Gastrocnemius medialis (tissue), 4 donors: ENCODE data around the gene EFEMP1. TPM values are rescaled to one million over a fixed set of nuclear protein-coding genes. Genes with fewer than 3 reads are reported as not detected.

ENCODE experiments used
- ATAC-seq, 2 donors: fragments of 150-250 bp; one replicate each; pipeline ENCODE4 v1.9.1; 2016
- DNase-seq, 2 donors: peaks; one replicate each; pipeline ENCODE4 v3.0.0-alpha.2; 2019
- H3K27ac ChIP-seq, 4 donors: fragments of 200-600 bp; sonication (generic); 1 replicate in 1 of 4; 2 replicates in 3 of 4; pipeline ENCODE4 v1.5.1; 2016 to 2018; ENCODE audit warnings: mild to moderate bottlenecking in 2 of 4, moderate library complexity in 1 of 4
- H3K27me3 ChIP-seq, 3 donors: fragments of 200-600 bp; sonication (generic) in 2 of 3; 1 replicate in 1 of 3; 2 replicates in 2 of 3; pipeline versions ENCODE4 v1.5.1 to v1.6.0; 2016 to 2019; ENCODE audit warnings: mild to moderate bottlenecking in 1 of 3, moderate library complexity in 1 of 3
- H3K36me3 ChIP-seq, 2 donors: fragments of 200-600 bp; sonication (generic) in 1 of 2; one replicate each; pipeline ENCODE4 v1.5.1; 2017 to 2018
- H3K4me1 ChIP-seq, 2 donors: fragments of 200-600 bp; sonication (generic) in 1 of 2; one replicate each; pipeline ENCODE4 v1.5.1; 2016 to 2017; ENCODE audit warnings: mild to moderate bottlenecking in 2 of 2
- H3K4me3 ChIP-seq, 4 donors: fragments of 200-600 bp; sonication (generic) in 3 of 4; 1 replicate in 1 of 4; 2 replicates in 3 of 4; pipeline ENCODE4 v1.5.1; 2016 to 2019; ENCODE audit warnings: mild to moderate bottlenecking in 2 of 4
- H3K9me3 ChIP-seq, 3 donors: fragments of 200-600 bp; sonication (generic) in 2 of 3; 1 replicate in 1 of 3; 2 replicates in 2 of 3; pipeline ENCODE4 v1.5.1; 2016 to 2019
- POLR2A ChIP-seq, 2 donors: fragments of 450-650 bp; IDR thresholded peaks; one replicate each; pipeline ENCODE4 v1.6.1; 2017; ENCODE audit warnings: antibody characterized with exemption in 2 of 2, mild to moderate bottlenecking in 2 of 2, moderate library complexity in 2 of 2
- in situ Hi-C, 4 donors: fragments of 200-750 bp; cut with MboI; loops; one replicate each; pipeline versions ENCODE4 v1.15.0 to v1.8.0; 2017; ENCODE audit warnings: low sequenced_read_pairs in 4 of 4
- intact Hi-C: fragments of 100-400 bp; cut with DNase I; formaldehyde crosslinking; loops from one replicate; pipeline ENCODE4 v1.15.1; 2023; ENCODE audit warnings: low total_unique reads
- total RNA-seq, 4 donors: library from RNA; depleted of rRNA; stranded (reverse); fragments of >200 nt; gene quantifications; one replicate each; pipeline versions ENCODE4 v1.1.0 to v1.2.3, GENCODE V29; 2016
- TF ChIP-seq, protein P1 (sequence below), 5 experiments: fragments of 450-650 bp in 3 of 5; fragments of 200-600 bp in 2 of 5; sonication (generic) in 2 of 5; IDR thresholded peaks in 4 of 5; conservative IDR thresholded peaks in 1 of 5; 1 replicate in 4 of 5; 2 replicates in 1 of 5; pipeline ENCODE4 v1.5.1; 2016 to 2019; ENCODE audit warnings: antibody characterized with exemption in 5 of 5, mild to moderate bottlenecking in 3 of 5, moderate library complexity in 3 of 5

The EFEMP1 gene
- total RNA-seq, 4 donors from 2014 or later, result 1.5 to 30.1 (median 20.8) TPM

DNA sequence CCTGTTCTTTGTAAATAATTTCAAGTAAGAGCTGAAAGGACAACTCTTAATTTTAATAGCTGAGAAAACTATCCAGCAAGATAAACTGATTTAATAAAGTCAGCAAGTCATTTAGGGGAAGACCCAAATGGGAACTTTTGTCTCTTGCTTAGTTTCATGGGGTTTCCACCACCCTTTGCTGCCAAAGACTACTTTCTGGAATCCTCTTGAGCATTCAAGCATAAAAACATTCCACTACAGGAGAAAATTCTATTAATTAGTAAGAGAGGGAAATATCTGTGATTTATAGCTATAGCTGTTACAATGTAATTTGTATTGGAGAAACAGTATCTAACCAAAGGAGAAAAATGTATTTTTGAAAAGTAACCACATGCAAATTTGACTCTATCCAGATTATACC lies 20.6 kb downstream of the EFEMP1 start:
- H3K4me1 ChIP-seq, result no peaks in the 10 kb centered on the region

DNA sequence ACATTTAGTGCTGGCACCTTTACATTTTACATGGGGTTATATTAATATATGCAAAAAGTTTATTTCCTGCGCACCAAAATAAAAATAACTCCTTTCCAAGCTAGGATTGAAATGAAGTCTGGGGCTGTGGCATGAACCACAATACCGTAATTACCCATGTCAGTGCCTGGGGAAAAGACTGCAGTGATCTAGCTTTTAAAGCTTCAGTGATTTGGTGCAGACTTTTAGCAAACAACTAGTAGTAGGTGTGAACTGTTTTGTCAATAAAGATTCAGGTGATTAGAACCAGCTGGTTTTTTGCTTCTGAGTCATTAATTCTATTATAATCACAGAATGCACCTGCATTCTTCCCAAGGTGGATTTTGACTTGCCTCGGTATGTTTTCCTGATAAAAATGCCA lies 21.2 kb downstream of the EFEMP1 start:
- Histone ChIP-seq H3K4me3 (no peak overlapping the region), H3K4me1 (no peaks in the 10 kb centered on the region), H3K36me3 (no peaks in the 10 kb centered on the region), H3K27ac (no peak overlapping the region), H3K27me3 (no peaks in the 10 kb centered on the region), H3K9me3 (no peaks in the 10 kb centered on the region)
- TF ChIP-seq, protein P1, sequence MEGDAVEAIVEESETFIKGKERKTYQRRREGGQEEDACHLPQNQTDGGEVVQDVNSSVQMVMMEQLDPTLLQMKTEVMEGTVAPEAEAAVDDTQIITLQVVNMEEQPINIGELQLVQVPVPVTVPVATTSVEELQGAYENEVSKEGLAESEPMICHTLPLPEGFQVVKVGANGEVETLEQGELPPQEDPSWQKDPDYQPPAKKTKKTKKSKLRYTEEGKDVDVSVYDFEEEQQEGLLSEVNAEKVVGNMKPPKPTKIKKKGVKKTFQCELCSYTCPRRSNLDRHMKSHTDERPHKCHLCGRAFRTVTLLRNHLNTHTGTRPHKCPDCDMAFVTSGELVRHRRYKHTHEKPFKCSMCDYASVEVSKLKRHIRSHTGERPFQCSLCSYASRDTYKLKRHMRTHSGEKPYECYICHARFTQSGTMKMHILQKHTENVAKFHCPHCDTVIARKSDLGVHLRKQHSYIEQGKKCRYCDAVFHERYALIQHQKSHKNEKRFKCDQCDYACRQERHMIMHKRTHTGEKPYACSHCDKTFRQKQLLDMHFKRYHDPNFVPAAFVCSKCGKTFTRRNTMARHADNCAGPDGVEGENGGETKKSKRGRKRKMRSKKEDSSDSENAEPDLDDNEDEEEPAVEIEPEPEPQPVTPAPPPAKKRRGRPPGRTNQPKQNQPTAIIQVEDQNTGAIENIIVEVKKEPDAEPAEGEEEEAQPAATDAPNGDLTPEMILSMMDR (IDR thresholded peaks at IDR 0.05 in 4 of 5, conservative IDR thresholded peaks at IDR 0.05 in 1 of 5), result no peak
- no peak for TF ChIP-seq POLR2A (IDR thresholded peaks at IDR 0.05)
- in situ Hi-C loops (no loop called here), intact Hi-C loops (no loop called here)
- DNase-seq (no peak), ATAC-seq (no peak)

More for the DNA sequence above, 20.6 kb downstream of the EFEMP1 start:
- H3K36me3 ChIP-seq, result no peaks in the 10 kb centered on the region
- no peaks in the 10 kb centered on the region for H3K27me3 ChIP-seq
- intact Hi-C loops (no loop called here), in situ Hi-C loops (no loop called here)
- H3K9me3 ChIP-seq, result no peaks in the 10 kb centered on the region
- ATAC-seq, result no peak
- no peak overlapping the region for H3K4me3 ChIP-seq
- DNase-seq, result no peak
- TF ChIP-seq, protein P1 (IDR thresholded peaks at IDR 0.05 in 4 of 5, conservative IDR thresholded peaks at IDR 0.05 in 1 of 5), result no peak
- no peak for TF ChIP-seq POLR2A (IDR thresholded peaks at IDR 0.05)
- H3K27ac ChIP-seq, result no peak overlapping the region

DNA sequence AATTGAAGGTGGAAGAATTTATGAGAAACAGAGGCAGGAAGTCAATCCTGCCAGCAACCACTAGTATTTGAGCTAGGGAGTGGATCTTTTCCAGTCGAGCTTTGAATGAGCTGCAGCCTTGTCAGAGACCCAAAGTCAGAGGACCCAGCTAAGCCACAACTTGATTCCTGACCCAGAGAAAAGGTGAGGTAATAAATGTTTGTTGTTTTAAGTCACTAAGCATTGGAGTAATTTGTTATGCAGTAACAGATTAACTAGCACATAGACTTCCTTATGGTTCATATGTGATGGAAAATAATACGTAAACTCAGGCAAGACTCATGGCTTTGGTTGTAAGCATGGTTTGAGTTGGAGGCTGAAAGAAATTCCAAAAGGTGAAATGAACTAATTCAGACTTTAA lies 21.6 kb downstream of the EFEMP1 start:
- no peak for DNase-seq
- intact Hi-C loops, result no loop called here
- H3K27ac ChIP-seq, result no peak overlapping the region
- no peaks in the 10 kb centered on the region for H3K4me1 ChIP-seq
- ATAC-seq, result no peak
- H3K27me3 ChIP-seq, result no peaks in the 10 kb centered on the region
- in situ Hi-C loops, result no loop called here
- no peaks in the 10 kb centered on the region for H3K36me3 ChIP-seq
- no peaks in the 10 kb centered on the region for H3K9me3 ChIP-seq
- no peak overlapping the region for H3K4me3 ChIP-seq
- no peak for TF ChIP-seq POLR2A (IDR thresholded peaks at IDR 0.05)
- TF ChIP-seq, protein P1 (IDR thresholded peaks at IDR 0.05 in 4 of 5, conservative IDR thresholded peaks at IDR 0.05 in 1 of 5), result no peak

DNA sequence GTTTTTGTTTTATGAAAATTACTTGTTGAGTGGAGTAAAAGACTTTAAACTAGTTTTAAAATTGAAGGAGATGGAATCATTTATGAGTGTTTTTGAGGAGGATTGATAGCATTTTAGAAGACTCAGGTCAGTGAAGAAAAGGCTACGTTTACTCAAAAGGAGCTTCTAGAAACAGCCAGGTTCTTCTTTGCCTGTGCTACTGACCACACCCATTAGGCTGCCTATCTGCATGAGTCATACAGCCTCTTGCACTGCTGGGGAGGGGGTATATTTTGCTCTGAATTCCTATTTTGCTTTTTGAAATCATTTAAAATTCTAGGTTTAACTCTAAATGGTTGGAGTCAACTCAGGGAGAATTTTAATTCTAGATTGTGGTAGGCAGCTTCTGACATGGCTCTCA lies 22.3 kb downstream of the EFEMP1 start:
- Histone ChIP-seq H3K9me3 (no peaks in the 10 kb centered on the region), H3K4me1 (no peaks in the 10 kb centered on the region), H3K36me3 (no peaks in the 10 kb centered on the region), H3K4me3 (no peak overlapping the region), H3K27ac (no peak overlapping the region), H3K27me3 (no peaks in the 10 kb centered on the region)
- in situ Hi-C loops (no loop called here), intact Hi-C loops (no loop called here)
- DNase-seq (no peak), ATAC-seq (no peak)
- TF ChIP-seq POLR2A (IDR thresholded peaks at IDR 0.05), result no peak
- TF ChIP-seq, protein P1 (IDR thresholded peaks at IDR 0.05 in 4 of 5, conservative IDR thresholded peaks at IDR 0.05 in 1 of 5), result no peak

DNA sequence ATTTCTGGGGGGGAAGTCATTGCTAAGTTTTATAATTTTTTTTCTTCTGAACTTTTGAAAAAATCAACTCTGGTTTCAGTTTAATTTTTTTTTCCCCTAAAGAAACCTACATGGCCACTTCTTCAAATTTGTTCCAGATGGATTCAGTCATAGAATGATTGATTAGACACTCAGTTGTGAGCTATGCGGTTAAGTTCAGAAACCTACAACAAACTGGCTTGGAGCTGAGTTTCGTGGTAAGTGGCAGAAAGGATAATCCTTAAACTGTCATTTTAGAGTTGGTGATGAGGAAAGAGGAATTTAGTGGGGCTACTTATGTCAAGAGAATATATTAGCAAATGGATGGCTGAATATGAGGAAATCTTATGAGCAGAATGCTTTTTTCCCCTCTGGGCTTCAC lies 23.7 kb downstream of the EFEMP1 start:
- no peak for TF ChIP-seq POLR2A (IDR thresholded peaks at IDR 0.05)
- TF ChIP-seq, protein P1 (IDR thresholded peaks at IDR 0.05 in 4 of 5, conservative IDR thresholded peaks at IDR 0.05 in 1 of 5), result no peak
- ATAC-seq, result no peak
- in situ Hi-C loops, result no loop called here
- Histone ChIP-seq H3K27ac (no peak overlapping the region), H3K9me3 (no peaks in the 10 kb centered on the region), H3K27me3 (no peaks in the 10 kb centered on the region), H3K4me3 (no peak overlapping the region), H3K4me1 (no peaks in the 10 kb centered on the region), H3K36me3 (no peaks in the 10 kb centered on the region)
- DNase-seq, result no peak
- intact Hi-C loops, result no loop called here
